Heart left ventricle (tissue), 16 donors: Measurements from ENCODE around the gene TMEM138. TPM values are rescaled to one million over a fixed set of nuclear protein-coding genes. Genes with fewer than 3 reads are reported as not detected.

Source experiments
- ATAC-seq, 4 donors: fragments of 200-7000 bp; cut with Tn5 transposase; one replicate each; pipeline ENCODE4 v1.9.1; 2020 to 2022; ENCODE audit warnings: moderate library complexity in 4 of 4, mild to moderate bottlenecking in 3 of 4, moderate number of reproducible peaks in 1 of 4
- DNase-seq, 5 donors: peaks; one replicate each; pipeline ENCODE4 v3.0.0-alpha.2; 2020
- H3K27ac ChIP-seq, 12 donors: fragments of 200-600 bp; sonication (generic) in 4 of 12; one replicate each; pipeline versions ENCODE4 v1.5.0 to v1.8.0; 2016 to 2022; ENCODE audit warnings: mild to moderate bottlenecking in 2 of 12
- H3K27me3 ChIP-seq, 9 donors: fragments of 200-600 bp; sonication (generic) in 2 of 9; one replicate each; pipeline versions ENCODE4 v1.5.1 to v1.8.0; 2016 to 2022; ENCODE audit warnings: mild to moderate bottlenecking in 3 of 9
- H3K36me3 ChIP-seq, 9 donors: fragments of 200-600 bp; sonication (generic) in 2 of 9; one replicate each; pipeline versions ENCODE4 v1.5.0 to v1.8.0; 2018 to 2022; ENCODE audit warnings: mild to moderate bottlenecking in 2 of 9
- H3K4me1 ChIP-seq, 12 donors: fragments of 200-600 bp; sonication (generic) in 4 of 12; one replicate each; pipeline versions ENCODE4 v1.5.0 to v1.8.0; 2016 to 2022; ENCODE audit warnings: mild to moderate bottlenecking in 3 of 12
- H3K4me3 ChIP-seq, 12 donors: fragments of 200-600 bp; sonication (generic) in 4 of 12; one replicate each; pipeline versions ENCODE4 v1.5.0 to v1.8.0; 2017 to 2022; ENCODE audit warnings: mild to moderate bottlenecking in 9 of 12, moderate library complexity in 4 of 12
- H3K9me3 ChIP-seq, 12 donors: fragments of 200-600 bp; sonication (generic) in 4 of 12; one replicate each; pipeline versions ENCODE4 v1.5.0 to v1.8.0; 2016 to 2022; ENCODE audit warnings: mild to moderate bottlenecking in 1 of 12
- CTCF ChIP-seq, 12 donors: fragments of 200-600 bp; sonication (generic) in 4 of 12; IDR thresholded peaks; one replicate each; pipeline versions ENCODE4 v1.5.0 to v1.8.0; 2018 to 2022; ENCODE audit warnings: antibody characterized with exemption in 12 of 12, mild to moderate bottlenecking in 5 of 12
- POLR2A ChIP-seq, 2 donors: fragments of 450-650 bp; IDR thresholded peaks; one replicate each; pipeline ENCODE4 v1.6.1; 2017; ENCODE audit warnings: antibody characterized with exemption in 2 of 2, mild to moderate bottlenecking in 2 of 2, moderate library complexity in 2 of 2
- WGBS, 4 donors: extraction: QIAGEN DNeasy Blood & Tissue Kit in 2 of 4; methylation state at CpG; one replicate each; pipeline versions ENCODE4 v1.1.5 to v1.1.7; 2013 to 2018; 5-methylcytosine and 5-hydroxymethylcytosine counted together
- intact Hi-C, 10 donors: fragments of 100-400 bp; cut with DNase I; formaldehyde crosslinking; loops; one replicate each; pipeline versions ENCODE4 v1.11.1 to v1.14.2; 2022
- polyA plus RNA-seq, 2 donors: library from polyadenylated mRNA; stranded (reverse); fragments of 200-250 nt; gene quantifications; one replicate each; pipeline ENCODE4 v1.2.3, GENCODE V29; 2013
- total RNA-seq, 9 donors: library from RNA; depleted of rRNA in 2 of 9; stranded (reverse); fragments of >200 nt in 2 of 9; fragmentation: NEBNext Ultra II Directional in 3 of 9; extraction: Animal tissue kit (Norgen Biotek cat#: 25700) in 3 of 9; gene quantifications; one replicate each; pipeline versions ENCODE4 v1.1.0 to v1.2.4, GENCODE V29; 2016 to 2023
- donor health status: ischemic (EF 13 %, LVEDD 7.1; RV severe dilation, severe dysfunction).
- donor health status: healthy with polysubstance abuse.
- donor health status: DM: no; HTN: yes; CAD: no.
- donor health status: DM: no; HTN: no; CAD: no.
- donor health status: ischemic (EF 25% LVEDD 6.9; RV normal size, moderate dysfunction).
- donor health status: ischemic (EF 25% LVEDD 5.7; RV mildly dilated, moderate dysfunction).
- donor health status: healthy.
- donor health status: DM: yes; HTN: yes; CAD: no.
- donor health status: ischemic (EF 35%, LVEDD 5.7; RV mildly dilated, moderate dysfunction).
- donor health status: nonischemic (EF 11% LVEDD 7.7; RV severe dilation, severe dysfunction).
- donor health status: DM: yes; HTN: yes; CAD: no.
- donor health status: PGD.
- donor health status: ischemic (EF 29% LVEDD 5.4; RV normal size, mild dysfunction).
- donor health status: nonischemic (EF 23%, LVEDD 6.1; RV moderate dilation, normal function).

TMEM138 gene
- total and polyA plus RNA-seq, 11 donors = 15.7 to 29.3 (median 19.2) TPM

- Histone ChIP-seq H3K36me3 (peaks cover 0 to 29% (median 4%) of the 10 kb centered on the region in 9 donors), H3K4me3 (no peak overlapping the region), H3K4me1 (peaks cover 0 to 57% (median 27%) of the 10 kb centered on the region in 12 donors), H3K27ac (no peak overlapping the region), H3K27me3 (no peaks in the 10 kb centered on the region), H3K9me3 (no peaks in the 10 kb centered on the region)
- TF ChIP-seq POLR2A (IDR thresholded peaks at IDR 0.05) = no peak
- TF ChIP-seq CTCF (IDR thresholded peaks at IDR 0.05) = no peak
- intact Hi-C loops = no loop called here
- DNase-seq = no peak
- no peak for ATAC-seq
- 95 to 99% (median 97%) methylated on average over 11 of the region's 11 CpGs for WGBS, 4 donors
Measured at GRCh38 chr11:61358566-61358965, 3.6 kb upstream of the TMEM138 start.

GRCh38 chr11:61359516-61359915 is 2.7 kb upstream of the TMEM138 start:
- no peak for ATAC-seq
- TF ChIP-seq POLR2A (IDR thresholded peaks at IDR 0.05) = no peak
- TF ChIP-seq CTCF (IDR thresholded peaks at IDR 0.05) = no peak
- Histone ChIP-seq H3K36me3 (peaks cover 0 to 26% (median 8%) of the 10 kb centered on the region in 9 donors), H3K4me1 (peaks cover 0 to 60% (median 28%) of the 10 kb centered on the region in 12 donors), H3K27ac (no peak overlapping the region), H3K9me3 (no peaks in the 10 kb centered on the region), H3K4me3 (no peak overlapping the region), H3K27me3 (no peaks in the 10 kb centered on the region)
- WGBS, 4 donors = 60 to 75% (median 68%) methylated on average over 6 of the region's 6 CpGs
- intact Hi-C loops = no loop called here
- no peak for DNase-seq

DNA sequence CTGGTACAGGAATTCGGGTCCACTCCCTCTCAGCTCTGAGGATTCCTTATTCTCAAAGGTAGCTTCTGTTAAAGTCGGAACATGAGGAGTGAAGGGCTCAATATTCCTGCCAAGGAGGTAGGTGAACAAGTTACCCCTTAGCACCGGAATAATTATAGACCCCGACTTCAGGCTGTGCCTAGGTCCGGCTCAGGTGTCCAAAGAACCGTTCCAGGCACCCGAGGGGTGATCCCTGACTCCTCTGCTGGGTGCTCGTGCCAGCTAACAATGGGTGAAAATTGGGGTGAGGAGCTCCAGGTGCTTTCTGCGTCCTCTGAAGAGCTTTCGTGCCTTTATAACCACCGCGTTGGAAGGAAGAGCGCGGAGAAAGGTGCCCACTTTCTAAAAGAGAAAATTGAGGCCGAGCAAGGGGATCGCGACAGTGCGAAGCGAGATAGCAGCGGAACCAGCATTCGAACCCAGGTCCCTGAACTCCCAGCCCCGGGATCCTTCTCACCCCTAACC is 885 bp upstream of the TMEM138 start:
- no peak for TF ChIP-seq CTCF (IDR thresholded peaks at IDR 0.05)
- H3K27me3 ChIP-seq = no peaks in the 10 kb centered on the region
- peak overlapping the region; percentile 46 to 86 (median 73) for H3K4me3 ChIP-seq
- peaks cover 0 to 31% (median 24%) of the 10 kb centered on the region in 9 donors for H3K36me3 ChIP-seq
- DNase-seq = no peak
- 2 to 3% (median 3%) methylated on average over 20 to 22 of the region's 22 CpGs for WGBS, 4 donors
- H3K9me3 ChIP-seq = no peaks in the 10 kb centered on the region
- intact Hi-C loops = loop anchor here in 2 of 10 donors (1.0 kb wide), 1 partner anchor 28 kb away; the partner anchor contains the start of genes DDB1 (in 2 of the 2) and TKFC (in 2 of the 2)
- peak overlapping the region; percentile 95 to 100 (median 99) for H3K27ac ChIP-seq
- peak in 1 of 4 donors; percentile 0 for ATAC-seq
- peaks cover 0 to 60% (median 28%) of the 10 kb centered on the region in 12 donors for H3K4me1 ChIP-seq

- Histone ChIP-seq H3K9me3 (no peaks in the 10 kb centered on the region), H3K4me1 (peaks cover 0 to 49% (median 28%) of the 10 kb centered on the region in 12 donors), H3K27me3 (no peaks in the 10 kb centered on the region), H3K27ac (peak overlapping the region; percentile 95 to 100 (median 99)), H3K36me3 (peaks cover 0 to 41% (median 37%) of the 10 kb centered on the region in 9 donors), H3K4me3 (peak overlapping the region; percentile 46 to 86 (median 73))
- ATAC-seq (peak in 3 of 4 donors; percentile 1 to 16 (median 13)), DNase-seq (no peak)
- WGBS, 4 donors = 0 to 2% (median 1%) methylated on average over 12 of the region's 12 CpGs
- intact Hi-C loops = loop anchor here in 1 of 10 donors (2.0 kb wide), 1 partner anchor 30 kb away; the partner anchor contains the start of genes DDB1 and TKFC
- TF ChIP-seq POLR2A (IDR thresholded peaks at IDR 0.05) (no peak), CTCF (IDR thresholded peaks at IDR 0.05) (no peak)
Measured at GRCh38 chr11:61362542-61362875, 335 bp downstream of the TMEM138 start.
